GM23338 (cell line): ENCODE measurements around the gene OR10X1.

Source experiments
- CREB1 ChIP-seq: fragments of 250-450 bp; sonication (Bioruptor Pico); IDR thresholded peaks from 2 replicates; pipeline ENCODE4 v1.5.0; 2020; ENCODE audit warnings: low read depth, mild to moderate bottlenecking, moderate library complexity
- CTCF ChIP-seq, 2 experiments: fragments of 200-600 bp in 1 of 2; sonication (generic) in 1 of 2; conservative IDR thresholded peaks; 2 replicates each; pipeline versions ENCODE4 v1.5.1 to v1.6.1; 2016 to 2017; ENCODE audit warnings: antibody characterized with exemption in 2 of 2, low read depth in 2 of 2, mild to moderate bottlenecking in 2 of 2, moderate library complexity in 1 of 2
- EZH2 ChIP-seq: fragments of 200-600 bp; sonication (generic); IDR thresholded peaks from one replicate; pipeline ENCODE4 v1.8.0; 2017; ENCODE audit warnings: antibody characterized with exemption, mild to moderate bottlenecking, low read depth; ENCODE audit not compliant: unreplicated experiment
- JUNB ChIP-seq: IDR thresholded peaks from one replicate; pipeline ENCODE4 v1.6.1; 2016; ENCODE audit warnings: antibody characterized with exemption; ENCODE audit not compliant: unreplicated experiment
- NANOG ChIP-seq: IDR thresholded peaks from 2 replicates; pipeline ENCODE4 v1.6.1; 2016; ENCODE audit warnings: antibody characterized with exemption, borderline replicate concordance
- POLR2AphosphoS5 ChIP-seq: IDR thresholded peaks from 2 replicates; pipeline ENCODE4 v1.6.1; 2016; ENCODE audit warnings: antibody characterized with exemption, low read depth
- STAT1 ChIP-seq: IDR thresholded peaks from one replicate; pipeline ENCODE4 v1.6.1; 2016; ENCODE audit warnings: antibody characterized with exemption; ENCODE audit not compliant: unreplicated experiment
- ZNF331 ChIP-seq: fragments of 250-450 bp; sonication (Bioruptor Pico); IDR thresholded peaks from 2 replicates; pipeline ENCODE4 v1.5.0; 2020; ENCODE audit warnings: low read depth, mild to moderate bottlenecking, moderate library complexity

GRCh38 chr1:158611916-158612315, 32.2 kb upstream of the OR10X1 start:
- TF ChIP-seq CTCF (conservative IDR thresholded peaks at IDR 0.05; ENCODE audit: low read depth in 2 of 2), result no peak
- no peak for TF ChIP-seq CREB1 (CRISPR knock-in tag)
- no peak for TF ChIP-seq NANOG
- no peak for TF ChIP-seq EZH2
- TF ChIP-seq POLR2AphosphoS5, result no peak
- no peak for TF ChIP-seq JUNB
- no peak for TF ChIP-seq STAT1
- TF ChIP-seq ZNF331 (CRISPR knock-in tag), result no peak
